Loucy (cell line): Measurements from ENCODE around the gene CDH22.

ENCODE experiments used
- H2AFZ ChIP-seq: fragments of 200-600 bp; sonication (generic); 2 replicates; pipeline ENCODE4 v1.6.0; 2016; ENCODE audit warnings: antibody characterized with exemption, mild to moderate bottlenecking, low read length, moderate library complexity
- H3F3A ChIP-seq: fragments of 200-600 bp; 2 replicates; pipeline ENCODE4 v1.6.0; 2016; ENCODE audit warnings: antibody characterized with exemption, low read depth, mild to moderate bottlenecking
- H3K27me3 ChIP-seq: fragments of 200-600 bp; sonication (generic); 2 replicates; pipeline ENCODE4 v1.6.1; 2014; ENCODE audit warnings: low read length, mild to moderate bottlenecking; ENCODE audit not compliant: insufficient read depth, poor library complexity, severe bottlenecking
- H3K36me3 ChIP-seq: fragments of 200-600 bp; sonication (generic); 2 replicates; pipeline ENCODE4 v1.6.1; 2016; ENCODE audit warnings: low read length; ENCODE audit not compliant: insufficient read depth
- H3K4me1 ChIP-seq: fragments of 200-600 bp; sonication (generic); 2 replicates; pipeline ENCODE4 v1.5.1; 2014; ENCODE audit warnings: low read length, mild to moderate bottlenecking; ENCODE audit not compliant: insufficient read depth, poor library complexity, severe bottlenecking
- H3K4me2 ChIP-seq: fragments of 200-600 bp; sonication (generic); 2 replicates; pipeline ENCODE4 v1.6.0; 2014; ENCODE audit warnings: antibody characterized with exemption, low read length, low read depth, mild to moderate bottlenecking; ENCODE audit not compliant: poor library complexity, severe bottlenecking
- H3K4me3 ChIP-seq: fragments of 200-600 bp; sonication (generic); 2 replicates; pipeline ENCODE4 v1.5.1; 2014; ENCODE audit warnings: low read length, mild to moderate bottlenecking, mixed read lengths; ENCODE audit not compliant: poor library complexity, severe bottlenecking
- H3K79me2 ChIP-seq: fragments of 200-600 bp; sonication (generic); 2 replicates; pipeline ENCODE4 v1.6.1; 2014; ENCODE audit warnings: low read length; ENCODE audit not compliant: insufficient read depth
- H3K9ac ChIP-seq: fragments of 200-600 bp; sonication (generic); 2 replicates; pipeline ENCODE4 v1.6.0; 2014; ENCODE audit warnings: mild to moderate bottlenecking, low read depth, low read length, moderate library complexity; ENCODE audit not compliant: poor library complexity, severe bottlenecking
- H3K9me2 ChIP-seq: fragments of 200-600 bp; sonication (generic); replicated peaks from 2 replicates; pipeline ENCODE4 v1.6.1; 2016; ENCODE audit warnings: low read depth, low read length, mixed read lengths
- H3K9me3 ChIP-seq: fragments of 200-600 bp; sonication (generic); 2 replicates; pipeline ENCODE4 v1.6.1; 2014; ENCODE audit warnings: mild to moderate bottlenecking, antibody characterized with exemption, low read length, low read depth; ENCODE audit not compliant: insufficient read depth
- H4K20me1 ChIP-seq: fragments of 200-600 bp; sonication (generic); 2 replicates; pipeline ENCODE4 v1.6.0; 2014; ENCODE audit warnings: antibody characterized with exemption, low read length, mild to moderate bottlenecking; ENCODE audit not compliant: insufficient read depth, poor library complexity, severe bottlenecking
- EZH2phosphoT487 ChIP-seq: fragments of 200-600 bp; IDR thresholded peaks from 2 replicates; pipeline ENCODE4 v1.6.1; 2018; ENCODE audit warnings: antibody characterized with exemption, mild to moderate bottlenecking, moderate library complexity, borderline replicate concordance
- TF ChIP-seq, protein P1 (sequence below): fragments of 200-600 bp; sonication (generic); conservative IDR thresholded peaks from 2 replicates; pipeline ENCODE4 v1.5.1; 2014; ENCODE audit warnings: mild to moderate bottlenecking, antibody characterized with exemption, low read length

The CDH22 gene

DNA sequence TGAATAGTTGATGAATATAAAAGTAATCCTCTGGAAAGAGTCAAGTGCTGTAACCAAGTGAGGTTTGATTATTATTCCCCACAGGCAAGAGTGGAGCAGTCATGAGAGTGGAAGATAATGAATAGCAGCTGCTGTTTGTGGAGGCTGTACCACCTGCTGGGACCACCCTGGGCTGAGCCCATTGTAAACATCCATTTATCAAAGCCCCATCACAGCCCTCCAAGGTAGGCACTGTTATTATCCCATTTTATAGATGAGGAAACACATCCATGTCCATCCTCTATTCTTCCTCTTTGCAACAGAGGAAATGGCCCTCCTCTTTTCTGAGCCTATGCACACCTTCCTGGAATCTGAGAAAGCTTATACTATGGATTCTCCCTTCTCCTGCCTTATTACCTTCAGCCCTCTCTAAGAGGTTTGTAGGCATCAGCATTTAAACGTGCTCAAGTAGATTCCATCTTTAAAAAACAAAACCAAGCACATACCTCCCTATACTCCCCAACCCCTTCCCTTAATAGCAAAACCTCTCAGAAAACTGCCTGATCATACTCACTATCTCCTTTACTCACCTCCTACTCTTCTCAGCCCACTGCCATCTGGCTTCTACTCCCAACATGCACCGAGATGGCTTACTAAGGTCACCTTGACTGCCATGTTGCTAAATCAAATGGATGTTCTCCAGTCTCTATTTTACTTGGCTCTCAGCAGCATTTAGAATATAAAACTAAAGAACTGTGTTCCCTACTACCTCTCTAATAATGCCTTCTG lies 37.1 kb downstream of the CDH22 start:
- Histone ChIP-seq H3K9me2 (no peaks in the 10 kb centered on the region), H3K27me3 (no peaks in the 10 kb centered on the region), H3K4me3 (no peak overlapping the region), H3K9me3 (no peaks in the 10 kb centered on the region), H3K9ac (no peak overlapping the region), H4K20me1 (no peaks in the 10 kb centered on the region), H3K4me2 (no peak overlapping the region), H3K79me2 (no peaks in the 10 kb centered on the region), H3F3A (no peaks in the 10 kb centered on the region), H3K4me1 (no peaks in the 10 kb centered on the region), H2AFZ (no peak overlapping the region), H3K36me3 (no peaks in the 10 kb centered on the region)
- no peak for TF ChIP-seq EZH2phosphoT487
- TF ChIP-seq, protein P1, sequence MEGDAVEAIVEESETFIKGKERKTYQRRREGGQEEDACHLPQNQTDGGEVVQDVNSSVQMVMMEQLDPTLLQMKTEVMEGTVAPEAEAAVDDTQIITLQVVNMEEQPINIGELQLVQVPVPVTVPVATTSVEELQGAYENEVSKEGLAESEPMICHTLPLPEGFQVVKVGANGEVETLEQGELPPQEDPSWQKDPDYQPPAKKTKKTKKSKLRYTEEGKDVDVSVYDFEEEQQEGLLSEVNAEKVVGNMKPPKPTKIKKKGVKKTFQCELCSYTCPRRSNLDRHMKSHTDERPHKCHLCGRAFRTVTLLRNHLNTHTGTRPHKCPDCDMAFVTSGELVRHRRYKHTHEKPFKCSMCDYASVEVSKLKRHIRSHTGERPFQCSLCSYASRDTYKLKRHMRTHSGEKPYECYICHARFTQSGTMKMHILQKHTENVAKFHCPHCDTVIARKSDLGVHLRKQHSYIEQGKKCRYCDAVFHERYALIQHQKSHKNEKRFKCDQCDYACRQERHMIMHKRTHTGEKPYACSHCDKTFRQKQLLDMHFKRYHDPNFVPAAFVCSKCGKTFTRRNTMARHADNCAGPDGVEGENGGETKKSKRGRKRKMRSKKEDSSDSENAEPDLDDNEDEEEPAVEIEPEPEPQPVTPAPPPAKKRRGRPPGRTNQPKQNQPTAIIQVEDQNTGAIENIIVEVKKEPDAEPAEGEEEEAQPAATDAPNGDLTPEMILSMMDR: no peak

DNA sequence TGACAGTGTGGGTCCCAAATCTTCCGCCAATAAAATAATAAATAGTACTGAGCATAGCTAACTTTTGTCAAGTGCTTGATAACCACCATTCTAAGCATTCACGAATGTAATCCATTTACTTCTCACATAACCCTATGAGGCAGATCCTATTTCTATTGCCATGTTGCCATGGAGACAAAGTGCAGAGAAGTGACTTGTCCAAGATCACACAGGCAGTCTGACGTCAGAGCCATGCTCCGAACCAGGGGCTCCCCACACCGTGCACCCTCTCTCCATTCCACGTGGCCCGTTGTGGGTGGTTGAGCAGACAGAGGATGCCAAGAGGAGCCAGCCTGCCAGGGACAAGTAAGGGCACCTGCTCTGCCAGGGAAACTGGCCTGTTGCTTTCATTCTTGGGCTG lies 38.9 kb downstream of the CDH22 start:
- H3K9me3 ChIP-seq: no peaks in the 10 kb centered on the region
- no peak overlapping the region for H2AFZ ChIP-seq
- no peak overlapping the region for H3K4me3 ChIP-seq
- H3K36me3 ChIP-seq: no peaks in the 10 kb centered on the region
- no peaks in the 10 kb centered on the region for H4K20me1 ChIP-seq
- H3K27me3 ChIP-seq: no peaks in the 10 kb centered on the region
- H3K9me2 ChIP-seq: no peaks in the 10 kb centered on the region
- H3F3A ChIP-seq: no peaks in the 10 kb centered on the region
- TF ChIP-seq, protein P1: no peak
- no peak for TF ChIP-seq EZH2phosphoT487
- no peaks in the 10 kb centered on the region for H3K4me1 ChIP-seq
- H3K79me2 ChIP-seq: no peaks in the 10 kb centered on the region
- H3K4me2 ChIP-seq: no peak overlapping the region
- H3K9ac ChIP-seq: no peak overlapping the region

DNA sequence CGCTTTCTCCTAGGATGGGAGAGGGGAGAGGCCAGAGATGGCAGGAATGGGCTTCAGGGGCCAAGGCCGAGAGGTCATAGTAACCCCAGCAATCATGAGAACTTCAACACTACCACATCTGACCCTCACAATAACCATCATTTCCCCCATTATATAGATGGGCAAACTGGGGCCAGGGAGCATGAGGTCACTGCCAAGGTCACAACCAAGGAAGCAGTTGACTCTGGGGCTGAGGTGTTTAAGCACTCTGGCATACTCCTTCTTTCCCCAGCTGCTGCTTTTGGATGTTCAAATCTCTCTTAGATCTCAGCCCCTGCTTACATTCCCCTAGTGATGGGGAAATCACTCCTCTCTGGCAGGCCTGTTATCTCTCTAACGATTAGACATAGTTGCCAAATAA lies 39.6 kb downstream of the CDH22 start:
- H3K27me3 ChIP-seq: no peaks in the 10 kb centered on the region
- TF ChIP-seq, protein P1: no peak
- TF ChIP-seq EZH2phosphoT487: no peak

More for the DNA sequence above, 39.6 kb downstream of the CDH22 start:
- H3K4me2 ChIP-seq: no peak overlapping the region
- H3K4me1 ChIP-seq: no peaks in the 10 kb centered on the region
- no peaks in the 10 kb centered on the region for H4K20me1 ChIP-seq
- H3K36me3 ChIP-seq: no peaks in the 10 kb centered on the region
- H2AFZ ChIP-seq: no peak overlapping the region
- no peak overlapping the region for H3K9ac ChIP-seq
- H3K4me3 ChIP-seq: no peak overlapping the region
- no peaks in the 10 kb centered on the region for H3F3A ChIP-seq
- no peaks in the 10 kb centered on the region for H3K9me2 ChIP-seq
- no peaks in the 10 kb centered on the region for H3K9me3 ChIP-seq
- no peaks in the 10 kb centered on the region for H3K79me2 ChIP-seq
